HEK293T (cell line): Measurements from ENCODE around the gene RBM6.
"Not testable (repeated sequence)": the region's sequence is repeated elsewhere in the genome, so short reads cannot be mapped to it uniquely, and the experiment has no call there.

Experiments used
- CTCF ChIA-PET: fragments of 350-600 bp; formaldehyde crosslinking; extraction: SDS; loops from one replicate; lab custom pipeline; 2021; ENCODE audit warnings: antibody characterized with exemption, inconsistent platforms; lab: Yijun Ruan, JAX
- POLR2A ChIA-PET: fragments of 350-600 bp; formaldehyde crosslinking; extraction: SDS; loops from one replicate; lab custom pipeline; 2020; ENCODE audit warnings: antibody characterized with exemption, inconsistent platforms; lab: Yijun Ruan, JAX
- DNase-seq: peaks from one replicate; pipeline ENCODE4 v3.0.0; 2012; ENCODE audit warnings: mixed read lengths; ENCODE audit errors: extremely low spot score
- ARNT ChIP-seq: fragments of 450-650 bp; IDR thresholded peaks from 2 replicates; pipeline ENCODE4 v1.6.1; 2017; ENCODE audit warnings: mild to moderate bottlenecking
- BHLHE40 ChIP-seq: fragments of 450-650 bp; IDR thresholded peaks from 2 replicates; pipeline ENCODE4 v1.6.1; 2016; ENCODE audit warnings: mild to moderate bottlenecking, moderate library complexity, borderline replicate concordance
- CTBP1 ChIP-seq: fragments of 450-650 bp; IDR thresholded peaks from 2 replicates; pipeline ENCODE4 v1.6.1; 2016; ENCODE audit warnings: borderline replicate concordance
- ELF4 ChIP-seq: fragments of 450-650 bp; IDR thresholded peaks from 2 replicates; pipeline ENCODE4 v1.6.1; 2017; ENCODE audit warnings: antibody characterized with exemption
- FOXA1 ChIP-seq: fragments of 450-650 bp; IDR thresholded peaks from 2 replicates; pipeline ENCODE4 v1.6.1; 2016; ENCODE audit warnings: mild to moderate bottlenecking
- FOXK2 ChIP-seq: fragments of 450-650 bp; IDR thresholded peaks from 2 replicates; pipeline ENCODE4 v1.6.1; 2016; ENCODE audit warnings: mild to moderate bottlenecking
- FOXM1 ChIP-seq: fragments of 450-650 bp; IDR thresholded peaks from 2 replicates; pipeline ENCODE4 v1.6.1; 2017; ENCODE audit warnings: mild to moderate bottlenecking, borderline replicate concordance
- HDGF ChIP-seq: fragments of 450-650 bp; IDR thresholded peaks from 2 replicates; pipeline ENCODE4 v1.6.1; 2017; ENCODE audit warnings: antibody characterized with exemption, borderline replicate concordance
- L3MBTL2 ChIP-seq: fragments of 450-650 bp; conservative IDR thresholded peaks from 2 replicates; pipeline ENCODE4 v1.6.1; 2016; ENCODE audit warnings: mild to moderate bottlenecking
- LEF1 ChIP-seq: fragments of 450-650 bp; IDR thresholded peaks from 2 replicates; pipeline ENCODE4 v1.6.1; 2017; ENCODE audit warnings: mild to moderate bottlenecking, borderline replicate concordance
- NFRKB ChIP-seq: fragments of 450-650 bp; IDR thresholded peaks from 2 replicates; pipeline ENCODE4 v1.6.1; 2016; ENCODE audit warnings: mild to moderate bottlenecking, moderate library complexity
- SP1 ChIP-seq: fragments of 450-650 bp; IDR thresholded peaks from 2 replicates; pipeline ENCODE4 v1.6.1; 2017
- SUZ12 ChIP-seq: fragments of 450-650 bp; IDR thresholded peaks from 2 replicates; pipeline ENCODE4 v1.6.1; 2016; ENCODE audit warnings: mild to moderate bottlenecking
- TARDBP ChIP-seq: fragments of 450-650 bp; IDR thresholded peaks from 2 replicates; pipeline ENCODE4 v1.6.1; 2016
- ZNF384 ChIP-seq: fragments of 450-650 bp; IDR thresholded peaks from 2 replicates; pipeline ENCODE4 v1.6.1; 2016
- TF ChIP-seq, protein P1 (sequence below): fragments of 450-650 bp; IDR thresholded peaks from 2 replicates; pipeline ENCODE4 v1.6.1; 2016

The RBM6 gene

GRCh38 chr3:49900491-49901153 lies 39.3 kb upstream of the RBM6 start:
- TF ChIP-seq HDGF (no peak), FOXM1 (no peak), TARDBP (no peak), BHLHE40 (no peak), CTBP1 (no peak), L3MBTL2 (no peak), SP1 (no peak), LEF1 (no peak), ELF4 (no peak), FOXK2 (no peak), FOXA1 (no peak), ZNF384 (no peak), ARNT (no peak), NFRKB (no peak), SUZ12 (no peak)
- TF ChIP-seq, protein P1, sequence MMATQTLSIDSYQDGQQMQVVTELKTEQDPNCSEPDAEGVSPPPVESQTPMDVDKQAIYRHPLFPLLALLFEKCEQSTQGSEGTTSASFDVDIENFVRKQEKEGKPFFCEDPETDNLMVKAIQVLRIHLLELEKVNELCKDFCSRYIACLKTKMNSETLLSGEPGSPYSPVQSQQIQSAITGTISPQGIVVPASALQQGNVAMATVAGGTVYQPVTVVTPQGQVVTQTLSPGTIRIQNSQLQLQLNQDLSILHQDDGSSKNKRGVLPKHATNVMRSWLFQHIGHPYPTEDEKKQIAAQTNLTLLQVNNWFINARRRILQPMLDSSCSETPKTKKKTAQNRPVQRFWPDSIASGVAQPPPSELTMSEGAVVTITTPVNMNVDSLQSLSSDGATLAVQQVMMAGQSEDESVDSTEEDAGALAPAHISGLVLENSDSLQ, result no peak
- ChIA-PET CTCF (interaction anchor here (0.8 to 1.3 kb wide), 4 partner anchors 9 to 98 kb away, joined by 3 read pairs; partner anchors contain the start of gene INKA1), POLR2A (interaction anchor here (1.2 to 1.4 kb wide), 2 partner anchors 28 to 39 kb away, joined by 3 read pairs; partner anchors contain the start of gene RBM6)
- no peak for DNase-seq

- CTCF ChIA-PET, result no interaction called here
- TF ChIP-seq SP1, result no peak
- no peak for DNase-seq
- POLR2A ChIA-PET, result interaction anchor here (1.0 to 1.1 kb wide), 2 partner anchors 28 to 38 kb away, joined by 3 to 7 read pairs; partner anchors contain the start of genes MON1A and RBM6
Observed at GRCh38 chr3:49901366-49902339, 38.3 kb upstream of the RBM6 start.

- DNase-seq, result no peak
- POLR2A ChIA-PET, result interaction anchor here (1.0 to 1.1 kb wide), 3 partner anchors 27 to 37 kb away, joined by 3 to 7 read pairs (median 3); partner anchors contain the start of genes MON1A and RBM6
- TF ChIP-seq NFRKB (no peak), TARDBP (no peak), L3MBTL2 (no peak), ARNT (no peak), SP1 (no peak), FOXM1 (no peak), ELF4 (no peak), CTBP1 (no peak), ZNF384 (no peak), FOXK2 (no peak), LEF1 (no peak), HDGF (no peak), BHLHE40 (no peak)
- TF ChIP-seq, protein P1, result no peak
- CTCF ChIA-PET, result no interaction called here
Observed at GRCh38 chr3:49902511-49903345, 37.2 kb upstream of the RBM6 start.

GRCh38 chr3:49903451-49904424 lies 36.2 kb upstream of the RBM6 start, which contains the start of gene MST1R:
Gene MST1R, minus strand, starts transcription at chr3:49903873. Its CDS starts 264 bp downstream, at chr3:49903609.
- peak; percentile 59 for DNase-seq
- POLR2A ChIA-PET, result interaction anchor here (1.0 kb wide), 2 partner anchors 11 to 26 kb away, joined by 3 read pairs; partner anchors contain the start of gene MON1A
- CTCF ChIA-PET, result no interaction called here
- TF ChIP-seq, protein P1, result no peak
- TF ChIP-seq LEF1, result no peak
- no peak for TF ChIP-seq FOXK2
- no peak for TF ChIP-seq FOXA1
- no peak for TF ChIP-seq FOXM1
- TF ChIP-seq SP1, result no peak
- TF ChIP-seq CTBP1, result no peak
- no peak for TF ChIP-seq L3MBTL2
- no peak for TF ChIP-seq ZNF384
- no peak for TF ChIP-seq TARDBP
- TF ChIP-seq BHLHE40, result no peak
- no peak for TF ChIP-seq HDGF
- no peak for TF ChIP-seq ELF4
- no peak for TF ChIP-seq SUZ12
- TF ChIP-seq NFRKB, result no peak

DNA sequence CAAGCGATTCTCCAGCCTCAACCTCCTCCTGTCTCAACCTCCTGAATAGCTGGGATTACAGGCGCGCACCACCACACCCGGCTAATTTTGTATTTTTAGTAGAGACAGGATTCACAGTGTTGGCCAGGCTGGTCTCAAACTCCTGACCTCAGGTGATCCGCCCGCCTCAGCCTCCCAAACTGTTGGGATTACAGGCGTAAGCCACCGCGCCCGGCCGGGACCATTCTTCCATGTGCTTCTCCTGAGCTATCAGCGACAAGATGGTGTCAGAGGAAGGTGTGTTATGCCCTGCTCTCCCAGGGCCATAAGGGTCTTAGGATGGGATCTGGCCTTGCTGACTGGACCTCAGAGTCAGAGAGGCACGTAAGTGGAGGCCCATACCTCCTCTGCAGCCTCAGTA lies 35.5 kb upstream of the RBM6 start:
- DNase-seq, result not testable (repeated sequence)
- ChIA-PET POLR2A (interaction anchor here (1.0 kb wide), 1 partner anchor 10 kb away, joined by 3 read pairs; no protein-coding TSS in a partner anchor), CTCF (interaction anchor here (1.2 kb wide), 1 partner anchor 27 kb away, joined by 3 read pairs; no protein-coding TSS in a partner anchor)
